Coronary artery (tissue), 2 donors: ENCODE results near the gene RASAL2.

Experiments
- DNase-seq: peaks from one replicate; pipeline ENCODE4 v3.0.0-alpha.2; 2017; ENCODE audit warnings: low spot score
- H3K27ac ChIP-seq, 2 donors: fragments of 200-600 bp; sonication (generic); one replicate each; pipeline ENCODE4 v1.5.1; 2016 to 2019
- H3K4me3 ChIP-seq: fragments of 200-600 bp; sonication (generic); 2 replicates; pipeline ENCODE4 v1.5.1; 2016; ENCODE audit warnings: mild to moderate bottlenecking, moderate library complexity
- TF ChIP-seq, protein P1 (sequence below): fragments of 200-600 bp; sonication (generic); IDR thresholded peaks from one replicate; pipeline ENCODE4 v1.5.1; 2019; ENCODE audit warnings: antibody characterized with exemption

The RASAL2 gene

GRCh38 chr1:178098262-178098661 is 4.4 kb downstream of the RASAL2 start:
- H3K4me3 ChIP-seq, result peak overlapping the region; percentile 99
- no peak for DNase-seq
- peak overlapping the region; percentile 60 to 68 for H3K27ac ChIP-seq
- TF ChIP-seq, protein P1, sequence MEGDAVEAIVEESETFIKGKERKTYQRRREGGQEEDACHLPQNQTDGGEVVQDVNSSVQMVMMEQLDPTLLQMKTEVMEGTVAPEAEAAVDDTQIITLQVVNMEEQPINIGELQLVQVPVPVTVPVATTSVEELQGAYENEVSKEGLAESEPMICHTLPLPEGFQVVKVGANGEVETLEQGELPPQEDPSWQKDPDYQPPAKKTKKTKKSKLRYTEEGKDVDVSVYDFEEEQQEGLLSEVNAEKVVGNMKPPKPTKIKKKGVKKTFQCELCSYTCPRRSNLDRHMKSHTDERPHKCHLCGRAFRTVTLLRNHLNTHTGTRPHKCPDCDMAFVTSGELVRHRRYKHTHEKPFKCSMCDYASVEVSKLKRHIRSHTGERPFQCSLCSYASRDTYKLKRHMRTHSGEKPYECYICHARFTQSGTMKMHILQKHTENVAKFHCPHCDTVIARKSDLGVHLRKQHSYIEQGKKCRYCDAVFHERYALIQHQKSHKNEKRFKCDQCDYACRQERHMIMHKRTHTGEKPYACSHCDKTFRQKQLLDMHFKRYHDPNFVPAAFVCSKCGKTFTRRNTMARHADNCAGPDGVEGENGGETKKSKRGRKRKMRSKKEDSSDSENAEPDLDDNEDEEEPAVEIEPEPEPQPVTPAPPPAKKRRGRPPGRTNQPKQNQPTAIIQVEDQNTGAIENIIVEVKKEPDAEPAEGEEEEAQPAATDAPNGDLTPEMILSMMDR, result no peak

DNA sequence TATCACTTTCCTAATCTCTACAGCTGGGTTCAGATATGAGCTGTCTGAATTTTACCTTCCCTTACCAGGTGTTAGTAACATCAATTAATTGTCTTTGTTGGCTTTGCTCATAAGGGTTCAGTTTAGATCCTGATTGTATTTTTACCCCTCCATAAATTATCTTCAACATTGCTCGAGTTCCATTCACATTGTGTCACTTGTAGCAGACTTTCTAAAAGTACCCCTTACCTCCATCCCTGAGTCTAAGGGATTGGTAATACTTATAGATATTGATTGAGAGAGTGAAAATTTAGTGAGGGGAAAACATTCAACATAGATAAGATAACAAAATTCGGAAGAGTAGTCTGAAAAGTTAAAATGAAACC is 7.3 kb downstream of the RASAL2 start:
- H3K27ac ChIP-seq, result peak overlapping the region; percentile 48 to 74
- DNase-seq, result no peak

GRCh38 chr1:178101654-178102053 is 7.8 kb downstream of the RASAL2 start:
- TF ChIP-seq, protein P1, result no peak
- Histone ChIP-seq H3K4me3 (peak overlapping the region; percentile 29), H3K27ac (peak overlapping the region; percentile 48 to 74)
- DNase-seq, result no peak

More for the DNA sequence above, 7.3 kb downstream of the RASAL2 start:
- peak overlapping the region; percentile 29 for H3K4me3 ChIP-seq
- TF ChIP-seq, protein P1, result no peak

- peak overlapping the region in 1 of 2 donors; percentile 48 for H3K27ac ChIP-seq
- no peak overlapping the region for H3K4me3 ChIP-seq
- no peak for DNase-seq
- TF ChIP-seq, protein P1, result no peak
These were observed 8.3 kb downstream of the RASAL2 start for GRCh38 chr1:178102218-178102617.

DNA sequence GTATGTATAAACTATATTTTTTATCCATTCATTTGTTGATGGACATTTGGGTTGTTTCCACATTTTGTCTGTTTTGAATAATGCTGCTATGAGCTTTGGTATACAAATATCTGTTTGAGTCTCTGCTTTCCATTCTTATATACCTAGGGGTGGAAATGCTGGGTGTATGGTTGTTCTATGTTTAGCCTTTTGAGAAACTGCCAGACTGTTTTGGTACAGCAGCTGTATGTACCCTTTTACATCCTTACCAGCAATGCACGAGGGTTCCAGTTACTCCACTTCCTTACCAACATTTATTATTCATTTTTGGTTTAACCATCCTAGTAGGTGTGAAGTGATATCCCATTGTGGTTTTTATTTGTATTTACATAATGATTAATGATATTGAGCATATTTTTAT is 13.9 kb downstream of the RASAL2 start:
- no peak overlapping the region for H3K4me3 ChIP-seq
- TF ChIP-seq, protein P1, result no peak
- H3K27ac ChIP-seq, result no peak overlapping the region
- DNase-seq, result no peak

DNA sequence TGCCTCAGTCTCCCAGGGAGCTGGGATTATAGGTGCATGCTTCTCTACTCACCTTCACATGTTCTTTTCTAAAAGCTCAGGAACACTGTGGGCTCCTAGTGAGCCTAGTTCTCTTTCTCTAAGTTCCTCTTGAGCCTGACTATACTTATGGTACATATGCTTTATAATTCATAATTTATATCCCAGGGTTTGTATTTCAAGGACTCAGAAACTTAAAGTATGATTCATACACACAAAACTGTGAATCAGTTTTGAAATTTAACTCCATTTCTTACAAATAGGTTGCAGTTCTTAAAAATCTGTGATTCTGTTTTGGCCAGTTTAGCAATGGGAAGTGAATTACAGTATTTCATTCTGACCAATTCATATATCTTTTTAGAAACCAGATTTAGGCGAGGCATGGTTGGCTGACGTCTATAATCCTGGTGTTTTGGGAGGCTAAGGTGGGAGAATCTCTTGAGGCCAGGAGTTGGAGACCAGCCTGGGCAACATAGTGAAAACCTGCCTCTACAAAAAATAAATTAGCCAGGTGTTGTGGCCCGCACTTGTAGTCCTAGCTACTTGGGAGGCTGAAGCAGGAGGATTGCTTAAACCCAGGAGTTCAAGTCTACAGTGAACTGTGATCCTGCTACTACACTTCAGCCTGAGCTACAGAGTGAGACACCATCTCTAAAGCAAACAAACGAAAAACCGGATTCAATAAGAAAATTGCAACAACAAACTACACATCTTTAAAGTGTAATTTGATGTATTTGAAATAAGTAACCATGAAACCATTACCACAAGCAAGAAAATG is 15.6 kb downstream of the RASAL2 start:
- no peak for DNase-seq
- TF ChIP-seq, protein P1, result no peak
- H3K27ac ChIP-seq, result no peak overlapping the region
- H3K4me3 ChIP-seq, result no peak overlapping the region

DNA sequence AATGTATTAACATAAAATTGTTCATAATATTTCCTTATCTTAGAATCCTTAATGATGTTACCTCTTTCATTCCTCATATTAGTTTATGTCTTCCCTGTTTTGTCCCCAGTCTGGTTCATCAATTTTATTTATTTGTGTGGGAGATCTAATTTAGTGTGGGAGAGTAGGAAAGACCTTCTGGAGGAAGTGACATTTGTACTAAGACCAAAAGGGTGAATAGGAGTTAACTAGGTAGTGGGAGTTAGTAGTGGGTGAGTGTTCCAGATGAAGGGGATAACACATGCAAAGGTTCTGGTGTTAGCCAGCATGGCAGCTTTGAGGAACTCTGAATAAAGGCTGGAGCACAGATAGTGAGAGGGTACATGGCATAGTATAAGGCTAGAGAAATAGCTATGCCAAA is 21.4 kb downstream of the RASAL2 start:
- Histone ChIP-seq H3K27ac (no peak overlapping the region), H3K4me3 (no peak overlapping the region)
- no peak for DNase-seq
- TF ChIP-seq, protein P1, result no peak
